Globus pallidus (tissue), 1 donor: ENCODE measurements around the gene PSME4.
"Not testable (repeated sequence)": the region's sequence is repeated elsewhere in the genome, so short reads cannot be mapped to it uniquely, and the experiment has no call there.

Source experiments
- DNase-seq: peaks from one replicate; pipeline ENCODE4 v3.0.0-alpha.2; 2015; ENCODE audit warnings: low spot score

Gene PSME4

GRCh38 chr2:53961478-53962216, 9.1 kb downstream of the PSME4 start:
- DNase-seq = not testable (repeated sequence)

- DNase-seq = no peak
These were observed 10.3 kb downstream of the PSME4 start for GRCh38 chr2:53960476-53960875.

GRCh38 chr2:53958443-53958842, 12.3 kb downstream of the PSME4 start:
- no peak for DNase-seq

- DNase-seq = no peak
These were observed 18.3 kb downstream of the PSME4 start for GRCh38 chr2:53952519-53952918.

- DNase-seq = no peak
These were observed 21.3 kb downstream of the PSME4 start for GRCh38 chr2:53949457-53949856.

GRCh38 chr2:53945538-53945937, 25.3 kb downstream of the PSME4 start:
- no peak for DNase-seq

GRCh38 chr2:53944542-53944941, 26.3 kb downstream of the PSME4 start:
- DNase-seq = no peak

GRCh38 chr2:53942280-53942679, 28.5 kb downstream of the PSME4 start:
- DNase-seq = no peak

- no peak for DNase-seq
These were observed 29.0 kb downstream of the PSME4 start for GRCh38 chr2:53941749-53942148.

GRCh38 chr2:53939656-53940055, 31.1 kb downstream of the PSME4 start:
- DNase-seq = no peak

- DNase-seq = no peak
These were observed 31.9 kb downstream of the PSME4 start for GRCh38 chr2:53938904-53939303.

- no peak for DNase-seq
These were observed 37.5 kb downstream of the PSME4 start for GRCh38 chr2:53933329-53933728.

GRCh38 chr2:53926321-53926720, 44.5 kb downstream of the PSME4 start:
- not testable (repeated sequence) for DNase-seq

GRCh38 chr2:53913721-53914120, 57.1 kb downstream of the PSME4 start:
- no peak for DNase-seq

- DNase-seq = no peak
These were observed 59.2 kb downstream of the PSME4 start for GRCh38 chr2:53911434-53912189.

- no peak for DNase-seq
These were observed 63.2 kb downstream of the PSME4 start for GRCh38 chr2:53907582-53907981.

GRCh38 chr2:53905396-53905795, 65.4 kb downstream of the PSME4 start:
- no peak for DNase-seq

- peak; percentile 43 for DNase-seq
These were observed 67.8 kb downstream of the PSME4 start for GRCh38 chr2:53903011-53903410.

GRCh38 chr2:53901192-53901591, 69.6 kb downstream of the PSME4 start:
- peak; percentile 19 for DNase-seq

- no peak for DNase-seq
These were observed 73.9 kb downstream of the PSME4 start for GRCh38 chr2:53896864-53897263.

- DNase-seq = no peak
These were observed 84.2 kb downstream of the PSME4 start for GRCh38 chr2:53886406-53887280.

GRCh38 chr2:53884883-53885282, 85.9 kb downstream of the PSME4 start:
- DNase-seq = no peak

- DNase-seq = no peak
These were observed 88.8 kb downstream of the PSME4 start for GRCh38 chr2:53881986-53882385.
